GM08714 (cell line): ENCODE results near the gene DEFB131A.
"Not testable (repeated sequence)": the region's sequence is repeated elsewhere in the genome, so short reads cannot be mapped to it uniquely, and the experiment has no call there.

ENCODE experiments used
- H3K4me3 ChIP-seq: fragments of 200-500 bp; sonication (Bioruptor generic); 2 replicates; pipeline ENCODE4 v1.5.1; 2014; ENCODE audit warnings: mild to moderate bottlenecking, low read length, inconsistent platforms

Gene DEFB131A

GRCh38 chr4:9494256-9495035, 50.2 kb downstream of the DEFB131A start:
- not testable (repeated sequence) for H3K4me3 ChIP-seq

- H3K4me3 ChIP-seq = not testable (repeated sequence)
Observed at GRCh38 chr4:9495443-9495842, 51.2 kb downstream of the DEFB131A start.

DNA sequence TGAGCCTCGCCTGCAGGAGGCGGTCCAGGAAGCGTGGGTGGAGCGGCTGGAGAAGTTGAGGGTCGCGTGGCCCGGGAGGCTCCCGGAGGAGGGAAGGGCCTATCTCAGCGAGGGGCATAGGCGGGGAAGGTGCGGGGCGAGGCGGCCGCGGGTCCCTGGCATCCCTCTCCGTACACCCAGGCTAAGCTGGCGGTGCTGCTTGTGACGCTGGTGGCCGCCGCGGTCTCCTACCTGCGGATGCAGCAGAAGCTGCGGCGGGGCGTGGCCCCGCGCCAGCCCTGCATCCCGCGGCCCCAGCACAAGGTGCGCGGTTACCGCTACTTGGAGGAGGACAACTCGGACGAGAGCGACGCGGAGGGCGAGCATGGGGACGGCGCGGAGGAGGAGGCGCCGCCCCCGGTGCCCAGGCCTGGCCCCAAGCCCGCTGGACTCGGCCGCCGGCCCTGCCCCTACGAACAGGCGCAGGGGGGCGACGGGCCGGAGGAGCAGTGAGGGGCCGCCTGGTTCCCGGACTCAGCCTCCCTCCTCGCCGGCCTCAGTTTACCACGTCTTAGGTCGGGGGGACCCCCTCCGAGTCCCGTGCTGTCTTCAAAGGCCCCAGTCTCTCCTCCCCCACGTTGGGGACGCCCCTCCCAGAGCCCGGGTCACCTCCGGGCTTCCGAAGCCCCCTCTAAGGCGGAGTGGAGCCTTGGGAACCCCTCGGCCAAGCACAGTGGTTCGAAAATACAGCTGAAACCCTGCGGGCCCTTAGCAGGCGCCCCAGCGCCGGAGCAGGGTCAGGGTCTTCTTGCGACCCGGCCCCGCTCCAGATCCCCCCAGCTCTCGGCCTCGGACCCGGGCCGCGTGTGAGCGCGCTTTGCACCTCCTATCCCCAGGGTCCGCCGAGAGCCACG, 53.6 kb downstream of the DEFB131A start:
- not testable (repeated sequence) for H3K4me3 ChIP-seq

GRCh38 chr4:9498468-9499040, 54.3 kb downstream of the DEFB131A start:
- H3K4me3 ChIP-seq = not testable (repeated sequence)

GRCh38 chr4:9499974-9500487, 55.8 kb downstream of the DEFB131A start:
- not testable (repeated sequence) for H3K4me3 ChIP-seq
